Lower leg skin (tissue), 3 donors: ENCODE results near the gene HEY2.

Experiments used
- CTCF ChIP-seq, 3 donors: fragments of 450-650 bp; IDR thresholded peaks; one replicate each; pipeline ENCODE4 v1.5.1; 2016; ENCODE audit warnings: antibody characterized with exemption in 3 of 3, mild to moderate bottlenecking in 3 of 3, moderate library complexity in 2 of 3
- POLR2A ChIP-seq, 2 donors: fragments of 450-650 bp; IDR thresholded peaks; one replicate each; pipeline ENCODE4 v1.6.1; 2016 to 2017; ENCODE audit warnings: antibody characterized with exemption in 2 of 2, mild to moderate bottlenecking in 1 of 2, moderate library complexity in 1 of 2

DNA sequence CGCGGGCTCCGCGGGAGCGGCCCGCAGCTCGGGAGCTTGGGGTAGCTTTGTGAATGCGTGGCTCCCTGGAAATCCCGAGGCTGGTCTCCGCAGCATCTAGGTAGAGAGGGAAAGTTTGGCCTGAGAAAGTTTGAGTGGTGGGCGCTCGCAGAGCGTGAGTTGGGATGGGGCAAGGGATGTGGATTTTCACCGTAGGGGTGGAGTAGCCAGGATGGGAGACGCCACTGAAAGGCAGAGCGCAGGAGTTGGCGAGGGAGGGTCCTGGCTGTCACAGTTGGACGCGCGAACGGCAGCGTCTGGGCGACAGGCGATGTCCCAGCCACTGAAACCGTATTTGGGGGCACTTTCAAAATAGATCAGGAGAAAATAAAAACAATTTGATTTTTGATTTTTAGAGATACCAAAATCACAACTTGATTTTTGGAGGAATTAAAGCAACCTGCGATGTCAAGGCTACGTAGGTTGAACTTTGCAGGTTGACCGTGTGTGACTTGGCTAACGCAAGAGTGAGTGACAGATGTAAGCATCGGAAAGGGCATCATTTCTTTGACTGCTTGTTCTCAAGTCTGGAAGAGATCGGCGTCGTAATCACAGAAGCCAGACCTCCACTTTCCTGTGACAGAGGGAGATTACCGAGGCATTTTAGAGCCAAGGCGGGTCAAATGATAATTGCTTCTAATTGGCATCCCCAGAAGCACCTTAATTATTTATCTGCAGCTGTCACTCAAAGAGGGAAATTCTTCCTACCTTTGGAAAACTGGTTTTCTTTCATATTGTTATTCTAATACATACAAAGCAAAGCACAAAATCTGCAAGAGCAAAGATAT lies 646 bp downstream of the HEY2 start:
- TF ChIP-seq CTCF (IDR thresholded peaks at IDR 0.05) = no peak
- TF ChIP-seq POLR2A (IDR thresholded peaks at IDR 0.05) = no peak
